Measurements from ENCODE around the gene CNTN4.

The CNTN4 gene

GRCh38 chr3:3086239-3086638, 987.6 kb downstream of the CNTN4 start:
- no peak overlapping the region for H3K4me3 ChIP-seq
- H3K9me3 ChIP-seq (ENCODE audit: low read depth, low read length): no peaks in the 10 kb centered on the region
- H3K9ac ChIP-seq (ENCODE audit: insufficient read length): no peak overlapping the region
- TF ChIP-seq FOXP2 (optimal IDR thresholded peaks at IDR 0.05; ENCODE audit: control extremely low read depth, extremely low read length, insufficient read depth) (no peak), POLR2AphosphoS5 (IDR thresholded peaks at IDR 0.05; ENCODE audit: borderline replicate concordance, low read depth, low read length) (no peak), EZH2 (IDR thresholded peaks at IDR 0.05) (no peak)
- no peak for DNase-seq (ENCODE audit: low read depth, low spot score)
- no peak overlapping the region for H3K27ac ChIP-seq
- H3K36me3 ChIP-seq (ENCODE audit: insufficient read depth, low read length): no peaks in the 10 kb centered on the region

- no peak for DNase-seq (ENCODE audit: low read depth, low spot score)
- Histone ChIP-seq H3K36me3 (ENCODE audit: insufficient read depth, low read length) (no peaks in the 10 kb centered on the region), H3K4me3 (no peak overlapping the region), H3K27ac (no peak overlapping the region), H3K9me3 (ENCODE audit: low read depth, low read length) (no peaks in the 10 kb centered on the region), H3K9ac (ENCODE audit: insufficient read length) (no peak overlapping the region)
- no peak for TF ChIP-seq FOXP2 (optimal IDR thresholded peaks at IDR 0.05; ENCODE audit: control extremely low read depth, extremely low read length, insufficient read depth)
- TF ChIP-seq POLR2AphosphoS5 (IDR thresholded peaks at IDR 0.05; ENCODE audit: borderline replicate concordance, low read depth, low read length): no peak
- no peak for TF ChIP-seq EZH2 (IDR thresholded peaks at IDR 0.05)
Observed at GRCh38 chr3:3087279-3087678, 988.6 kb downstream of the CNTN4 start.

GRCh38 chr3:3087716-3088465, 989.2 kb downstream of the CNTN4 start:
- H3K9me3 ChIP-seq (ENCODE audit: low read depth, low read length): no peaks in the 10 kb centered on the region
- DNase-seq (ENCODE audit: low read depth, low spot score): no peak
- H3K9ac ChIP-seq (ENCODE audit: insufficient read length): no peak overlapping the region
- no peak overlapping the region for H3K4me3 ChIP-seq
- H3K36me3 ChIP-seq (ENCODE audit: insufficient read depth, low read length): no peaks in the 10 kb centered on the region
- TF ChIP-seq FOXP2 (optimal IDR thresholded peaks at IDR 0.05; ENCODE audit: control extremely low read depth, extremely low read length, insufficient read depth) (no peak), POLR2AphosphoS5 (IDR thresholded peaks at IDR 0.05; ENCODE audit: borderline replicate concordance, low read depth, low read length) (no peak), EZH2 (IDR thresholded peaks at IDR 0.05) (no peak)
- H3K27ac ChIP-seq: no peak overlapping the region

GRCh38 chr3:3089017-3089416, 990.4 kb downstream of the CNTN4 start:
- Histone ChIP-seq H3K4me3 (no peak overlapping the region), H3K27ac (no peak overlapping the region), H3K9ac (ENCODE audit: insufficient read length) (no peak overlapping the region), H3K9me3 (ENCODE audit: low read depth, low read length) (no peaks in the 10 kb centered on the region), H3K36me3 (ENCODE audit: insufficient read depth, low read length) (no peaks in the 10 kb centered on the region)
- no peak for DNase-seq (ENCODE audit: low read depth, low spot score)
- TF ChIP-seq FOXP2 (optimal IDR thresholded peaks at IDR 0.05; ENCODE audit: control extremely low read depth, extremely low read length, insufficient read depth) (no peak), POLR2AphosphoS5 (IDR thresholded peaks at IDR 0.05; ENCODE audit: borderline replicate concordance, low read depth, low read length) (no peak), EZH2 (IDR thresholded peaks at IDR 0.05) (no peak)

- Histone ChIP-seq H3K27ac (no peak overlapping the region), H3K36me3 (ENCODE audit: insufficient read depth, low read length) (no peaks in the 10 kb centered on the region), H3K9me3 (ENCODE audit: low read depth, low read length) (no peaks in the 10 kb centered on the region), H3K9ac (ENCODE audit: insufficient read length) (no peak overlapping the region), H3K4me3 (no peak overlapping the region)
- no peak for TF ChIP-seq FOXP2 (optimal IDR thresholded peaks at IDR 0.05; ENCODE audit: control extremely low read depth, extremely low read length, insufficient read depth)
- TF ChIP-seq EZH2 (IDR thresholded peaks at IDR 0.05): no peak
- no peak for TF ChIP-seq POLR2AphosphoS5 (IDR thresholded peaks at IDR 0.05; ENCODE audit: borderline replicate concordance, low read depth, low read length)
- no peak for DNase-seq (ENCODE audit: low read depth, low spot score)
Observed at GRCh38 chr3:3097958-3098357, 999.3 kb downstream of the CNTN4 start.

- no peak overlapping the region for H3K4me3 ChIP-seq
- H3K36me3 ChIP-seq (ENCODE audit: insufficient read depth, low read length): no peaks in the 10 kb centered on the region
- H3K9ac ChIP-seq (ENCODE audit: insufficient read length): no peak overlapping the region
- DNase-seq (ENCODE audit: low read depth, low spot score): no peak
- H3K27ac ChIP-seq: no peak overlapping the region
- no peaks in the 10 kb centered on the region for H3K9me3 ChIP-seq (ENCODE audit: low read depth, low read length)
- TF ChIP-seq POLR2AphosphoS5 (IDR thresholded peaks at IDR 0.05; ENCODE audit: borderline replicate concordance, low read depth, low read length): no peak
- no peak for TF ChIP-seq FOXP2 (optimal IDR thresholded peaks at IDR 0.05; ENCODE audit: control extremely low read depth, extremely low read length, insufficient read depth)
- no peak for TF ChIP-seq EZH2 (IDR thresholded peaks at IDR 0.05)
Observed at GRCh38 chr3:3101660-3102458, 1003.2 kb downstream of the CNTN4 start.

- no peaks in the 10 kb centered on the region for H3K36me3 ChIP-seq (ENCODE audit: insufficient read depth, low read length)
- no peaks in the 10 kb centered on the region for H3K9me3 ChIP-seq (ENCODE audit: low read depth, low read length)
- H3K4me3 ChIP-seq: no peak overlapping the region
- no peak for TF ChIP-seq FOXP2 (optimal IDR thresholded peaks at IDR 0.05; ENCODE audit: control extremely low read depth, extremely low read length, insufficient read depth)
- H3K27ac ChIP-seq: no peak overlapping the region
- no peak for DNase-seq (ENCODE audit: low read depth, low spot score)
- no peak overlapping the region for H3K9ac ChIP-seq (ENCODE audit: insufficient read length)
Observed at GRCh38 chr3:3102751-3103150, 1004.1 kb downstream of the CNTN4 start.

GRCh38 chr3:3105246-3105645, 1006.6 kb downstream of the CNTN4 start:
- no peak overlapping the region for H3K4me3 ChIP-seq
- H3K9ac ChIP-seq (ENCODE audit: insufficient read length): no peak overlapping the region
- H3K27ac ChIP-seq: no peak overlapping the region
- no peaks in the 10 kb centered on the region for H3K9me3 ChIP-seq (ENCODE audit: low read depth, low read length)
- TF ChIP-seq EZH2 (IDR thresholded peaks at IDR 0.05): no peak
- no peak for TF ChIP-seq POLR2AphosphoS5 (IDR thresholded peaks at IDR 0.05; ENCODE audit: borderline replicate concordance, low read depth, low read length)
- TF ChIP-seq FOXP2 (optimal IDR thresholded peaks at IDR 0.05; ENCODE audit: control extremely low read depth, extremely low read length, insufficient read depth): no peak
- H3K36me3 ChIP-seq (ENCODE audit: insufficient read depth, low read length): no peaks in the 10 kb centered on the region
- no peak for DNase-seq (ENCODE audit: low read depth, low spot score)

All from SK-N-MC (cell line).